CD8-positive, alpha-beta memory T cell (primary cell): ENCODE results near the gene SSBP3. TPM values are rescaled to one million over a fixed set of nuclear protein-coding genes. Genes with fewer than 3 reads are reported as not detected.
"Not testable (repeated sequence)": the region's sequence is repeated elsewhere in the genome, so short reads cannot be mapped to it uniquely, and the experiment has no call there.

Experiments
- CTCF ChIA-PET: fragments of 350-600 bp; sonication (Branson Sonifier 250); formaldehyde crosslinking; loops from one replicate; lab custom pipeline; 2021; ENCODE audit warnings: antibody characterized with exemption; lab: Charles Lee
- POLR2A ChIA-PET: fragments of 350-600 bp; sonication (Branson Sonifier 250); formaldehyde crosslinking; loops from one replicate; lab custom pipeline; 2021; ENCODE audit warnings: antibody characterized with exemption; lab: Charles Lee
- DNase-seq, 5 donors: peaks; one replicate each; pipeline versions ENCODE4 v3.0.0 to v3.0.0-alpha.2; 2020 to 2022; ENCODE audit warnings: mixed read lengths in 1 of 5
- H3K27ac ChIP-seq: one replicate; pipeline ENCODE4 v1.7.0; 2013; ENCODE audit warnings: low read depth, mild to moderate bottlenecking, low read length, moderate library complexity
- H3K27me3 ChIP-seq: 2 replicates; pipeline ENCODE4 v1.7.0; 2013; ENCODE audit warnings: low read length, mild to moderate bottlenecking; ENCODE audit not compliant: insufficient read depth, poor library complexity, severe bottlenecking
- H3K36me3 ChIP-seq: 2 replicates; pipeline ENCODE4 v1.7.0; 2013; ENCODE audit warnings: mild to moderate bottlenecking, low read length, moderate library complexity; ENCODE audit not compliant: insufficient read depth
- H3K4me1 ChIP-seq: 2 replicates; pipeline ENCODE4 v1.7.0; 2013; ENCODE audit warnings: mild to moderate bottlenecking, low read length, moderate library complexity; ENCODE audit not compliant: insufficient read depth
- H3K4me3 ChIP-seq: 2 replicates; pipeline ENCODE4 v1.7.0; 2013; ENCODE audit warnings: mild to moderate bottlenecking, low read length
- H3K9me3 ChIP-seq: 2 replicates; pipeline ENCODE4 v1.7.0; 2013; ENCODE audit warnings: mild to moderate bottlenecking, low read length
- H3K27ac Mint-ChIP-seq, 8 donors: one replicate each; pipeline ENCODE4 v1.8.0; 2020 to 2021; ENCODE audit warnings: mixed read lengths in 8 of 8, mild to moderate bottlenecking in 6 of 8, inconsistent platforms in 3 of 8, moderate library complexity in 3 of 8
- H3K27me3 Mint-ChIP-seq, 2 donors: one replicate each; pipeline ENCODE4 v1.8.0; 2020 to 2021; ENCODE audit warnings: mixed read lengths in 2 of 2, mild to moderate bottlenecking in 1 of 2, moderate library complexity in 1 of 2
- H3K36me3 Mint-ChIP-seq, 3 donors: one replicate each; pipeline ENCODE4 v1.8.0; 2020 to 2021; ENCODE audit warnings: mixed read lengths in 3 of 3, inconsistent platforms in 1 of 3, mild to moderate bottlenecking in 1 of 3
- H3K4me1 Mint-ChIP-seq, 3 donors: one replicate each; pipeline ENCODE4 v1.8.0; 2020 to 2021; ENCODE audit warnings: mixed read lengths in 3 of 3, inconsistent platforms in 1 of 3, mild to moderate bottlenecking in 1 of 3
- H3K4me3 Mint-ChIP-seq, 7 donors: one replicate each; pipeline ENCODE4 v1.8.0; 2020 to 2021; ENCODE audit warnings: mixed read lengths in 7 of 7, mild to moderate bottlenecking in 6 of 7, moderate library complexity in 4 of 7, inconsistent platforms in 2 of 7
- H3K9me3 Mint-ChIP-seq, 5 donors: one replicate each; pipeline ENCODE4 v1.8.0; 2020 to 2022; ENCODE audit warnings: mixed read lengths in 5 of 5, mild to moderate bottlenecking in 3 of 5, moderate library complexity in 2 of 5, inconsistent platforms in 1 of 5
- polyA plus RNA-seq: library from polyadenylated mRNA; unstranded; fragments of 300-500 nt; fragmentation: Illumina TruSeq; gene quantifications from one replicate; pipeline ENCODE4 v1.2.3, GENCODE V29; 2021
- total RNA-seq, 2 experiments: library from RNA; stranded (reverse); gene quantifications; one replicate each; pipeline ENCODE4 v1.2.3, GENCODE V29; 2021

SSBP3 gene
- total and polyA plus RNA-seq, 3 experiments from 2014 or later, result 17.6 to 52.7 (median 41.6) TPM

DNA sequence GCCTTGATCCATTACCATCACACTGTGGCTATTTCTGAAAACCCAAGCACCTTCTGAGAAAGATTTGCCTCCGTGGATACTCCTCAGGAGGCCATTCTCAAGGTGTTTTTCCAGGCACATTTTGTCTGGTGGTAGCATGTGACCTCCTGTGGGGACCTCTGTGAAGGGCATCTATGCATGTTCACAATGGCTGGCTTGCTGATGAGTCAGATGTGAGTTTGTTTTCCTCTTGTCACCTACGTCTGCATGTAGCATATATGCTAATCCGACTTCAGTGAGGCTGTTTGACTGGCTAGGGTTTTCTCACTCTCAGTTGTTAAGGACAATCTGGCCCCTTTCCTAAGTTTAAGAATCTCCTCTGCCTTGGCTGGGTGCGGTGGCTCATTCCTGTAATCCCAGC is 198.3 kb downstream of the SSBP3 start:
- H3K4me1 ChIP-seq, H3K27me3 ChIP-seq, H3K4me3 Mint-ChIP-seq, H3K4me3 ChIP-seq, H3K9me3 ChIP-seq, POLR2A ChIA-PET, H3K27ac Mint-ChIP-seq, H3K27me3 Mint-ChIP-seq, DNase-seq, CTCF ChIA-PET, H3K27ac ChIP-seq, H3K9me3 Mint-ChIP-seq: not testable (repeated sequence)
- peaks cover 56% of the 10 kb centered on the region for H3K36me3 ChIP-seq
- peaks cover 6 to 21% (median 8%) of the 10 kb centered on the region in 3 donors for H3K4me1 Mint-ChIP-seq
- peaks cover 11 to 83% (median 34%) of the 10 kb centered on the region in 3 donors for H3K36me3 Mint-ChIP-seq

DNA sequence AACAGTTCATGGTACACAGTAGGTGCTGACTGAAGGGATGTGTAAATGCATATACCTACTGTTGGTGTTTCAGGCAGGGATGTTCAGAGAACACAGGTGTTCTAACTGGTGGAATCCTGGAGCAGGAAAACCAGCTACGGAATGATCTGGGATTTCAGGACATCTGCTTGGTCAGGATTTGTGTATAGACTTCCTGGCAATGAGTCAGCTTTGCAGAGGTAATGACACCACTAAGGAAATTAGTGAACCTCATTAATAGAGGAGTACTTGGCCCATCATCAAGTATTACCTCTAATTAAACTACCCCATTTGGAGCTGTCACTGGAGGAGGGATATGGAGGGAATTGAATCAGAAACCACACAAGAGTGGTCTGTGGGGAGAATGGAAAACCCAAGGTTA is 198.9 kb downstream of the SSBP3 start:
- H3K36me3 Mint-ChIP-seq, result peaks cover 11 to 83% (median 34%) of the 10 kb centered on the region in 3 donors
- DNase-seq, result no peak
- H3K9me3 Mint-ChIP-seq, result no peaks in the 10 kb centered on the region
- H3K9me3 ChIP-seq, result no peaks in the 10 kb centered on the region
- H3K4me1 Mint-ChIP-seq, result peaks cover 12 to 27% (median 14%) of the 10 kb centered on the region in 3 donors
- no peak overlapping the region for H3K27ac ChIP-seq
- H3K4me1 ChIP-seq, result no peaks in the 10 kb centered on the region
- H3K4me3 Mint-ChIP-seq, result peak overlapping the region in 1 of 7 donors; percentile 50
- ChIA-PET CTCF (no interaction called here), POLR2A (no interaction called here)
- peaks cover 50% of the 10 kb centered on the region for H3K36me3 ChIP-seq
- H3K27ac Mint-ChIP-seq, result peak overlapping the region in 1 of 8 donors; percentile 61
- H3K4me3 ChIP-seq, result no peak overlapping the region
- H3K27me3 ChIP-seq, result no peaks in the 10 kb centered on the region
- no peaks in the 10 kb centered on the region for H3K27me3 Mint-ChIP-seq

DNA sequence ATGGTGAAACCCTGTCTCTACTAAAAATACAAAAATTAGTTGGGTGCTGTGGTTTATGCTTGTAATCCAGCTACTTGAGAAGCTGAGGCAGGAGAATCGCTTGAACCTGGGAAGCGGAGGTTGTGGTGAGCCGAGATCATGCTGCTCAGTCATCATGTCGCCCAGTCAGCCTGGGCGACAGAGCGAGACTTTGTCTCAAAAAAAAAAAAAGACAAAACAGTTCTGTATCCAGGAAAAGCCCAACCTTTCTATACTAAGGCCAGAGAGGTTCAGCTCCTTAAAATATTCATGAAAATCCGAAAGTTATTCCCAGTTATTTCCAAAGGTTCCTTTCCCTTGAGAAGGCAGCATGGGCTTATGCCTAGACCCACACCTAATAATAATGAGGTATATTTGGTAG is 202.0 kb downstream of the SSBP3 start:
- Histone ChIP-seq H3K4me3 (no peak overlapping the region), H3K4me1 (peaks cover 14% of the 10 kb centered on the region), H3K36me3 (peaks cover 23% of the 10 kb centered on the region), H3K9me3 (no peaks in the 10 kb centered on the region), H3K27ac (no peak overlapping the region), H3K27me3 (no peaks in the 10 kb centered on the region)
- Mint-ChIP-seq H3K4me1 (peaks cover 37 to 58% (median 38%) of the 10 kb centered on the region in 3 donors), H3K4me3 (no peak overlapping the region), H3K36me3 (peaks cover 5 to 68% (median 22%) of the 10 kb centered on the region in 3 donors), H3K27me3 (no peaks in the 10 kb centered on the region), H3K27ac (no peak overlapping the region), H3K9me3 (no peaks in the 10 kb centered on the region)
- CTCF ChIA-PET, result no interaction called here
- POLR2A ChIA-PET, result no interaction called here
- DNase-seq, result no peak

DNA sequence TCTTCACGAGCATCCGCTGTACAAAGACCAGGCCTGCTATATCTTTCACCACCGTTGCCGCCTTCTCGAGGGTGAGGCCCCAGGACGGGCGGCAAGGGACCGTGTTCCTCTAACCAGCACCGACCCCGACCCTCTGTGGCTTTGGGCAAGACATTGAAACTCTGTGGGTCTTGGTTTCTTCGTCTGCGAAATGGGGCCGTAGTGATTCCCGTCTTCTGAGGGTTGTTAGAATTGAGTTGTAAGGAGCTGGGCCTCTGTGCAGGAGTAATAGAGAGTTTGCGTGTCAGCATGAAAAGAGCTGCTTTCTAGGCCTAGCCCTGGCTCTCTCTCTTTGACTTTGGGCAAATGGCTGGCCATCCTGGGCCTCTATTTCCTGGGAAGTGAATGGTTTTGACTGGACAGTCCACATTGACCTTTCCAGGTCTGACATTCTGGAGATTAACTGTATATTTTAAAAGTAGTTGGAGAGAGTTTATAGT is 205.6 kb downstream of the SSBP3 start:
- peak overlapping the region; percentile 94 for H3K4me3 ChIP-seq
- ChIA-PET POLR2A (interaction anchor here (0.6 kb wide), 1 partner anchor 207 kb away, joined by 8 read pairs; no protein-coding TSS in a partner anchor), CTCF (interaction anchor here (1.2 to 2.4 kb wide), 4 partner anchors 10 to 288 kb away, joined by 3 to 13 read pairs (median 6); partner anchors contain the start of gene SSBP3)
- Mint-ChIP-seq H3K4me3 (peak overlapping the region; percentile 88 to 96 (median 93)), H3K27ac (peak overlapping the region; percentile 27 to 93 (median 92)), H3K27me3 (no peaks in the 10 kb centered on the region), H3K9me3 (no peaks in the 10 kb centered on the region), H3K4me1 (peaks cover 37 to 58% (median 39%) of the 10 kb centered on the region in 3 donors), H3K36me3 (peaks cover 0 to 44% (median 7%) of the 10 kb centered on the region in 3 donors)
- H3K36me3 ChIP-seq, result peaks cover 4% of the 10 kb centered on the region
- no peaks in the 10 kb centered on the region for H3K9me3 ChIP-seq
- no peak for DNase-seq
- peaks cover 19% of the 10 kb centered on the region for H3K4me1 ChIP-seq
- peak overlapping the region; percentile 75 for H3K27ac ChIP-seq
- no peaks in the 10 kb centered on the region for H3K27me3 ChIP-seq

DNA sequence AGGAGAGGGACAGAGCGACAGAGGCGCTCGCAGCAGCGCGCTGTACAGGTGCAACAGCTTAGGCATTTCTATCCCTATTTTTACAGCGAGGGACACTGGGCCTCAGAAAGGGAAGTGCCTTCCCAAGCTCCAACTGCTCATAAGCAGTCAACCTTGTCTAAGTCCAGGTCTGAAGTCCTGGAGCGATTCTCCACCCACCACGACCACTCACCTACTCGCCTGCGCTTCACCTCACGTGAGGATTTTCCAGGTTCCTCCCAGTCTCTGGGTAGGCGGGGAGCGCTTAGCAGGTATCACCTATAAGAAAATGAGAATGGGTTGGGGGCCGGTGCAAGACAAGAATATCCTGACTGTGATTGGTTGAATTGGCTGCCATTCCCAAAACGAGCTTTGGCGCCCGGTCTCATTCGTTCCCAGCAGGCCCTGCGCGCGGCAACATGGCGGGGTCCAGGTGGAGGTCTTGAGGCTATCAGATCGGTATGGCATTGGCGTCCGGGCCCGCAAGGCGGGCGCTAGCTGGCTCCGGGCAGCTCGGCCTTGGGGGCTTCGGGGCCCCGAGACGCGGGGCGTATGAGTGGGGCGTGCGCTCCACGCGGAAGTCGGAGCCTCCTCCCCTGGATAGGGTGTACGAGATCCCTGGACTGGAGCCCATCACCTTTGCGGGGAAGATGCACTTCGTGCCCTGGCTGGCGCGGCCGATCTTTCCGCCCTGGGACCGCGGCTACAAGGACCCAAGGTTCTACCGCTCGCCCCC is 206.3 kb downstream of the SSBP3 start, which contains the start of the genes CYB5RL and MRPL37:
Gene CYB5RL (minus strand): TSS at position 266 of the 754 bp plus-strand sequence. CDS start 4,414 bp downstream, outside the sequence.
Gene MRPL37 (plus strand): TSS at position 403 of the 754 bp plus-strand sequence. CDS start 77 bp downstream, at position 480.
- no peaks in the 10 kb centered on the region for H3K9me3 Mint-ChIP-seq
- DNase-seq, result peak; percentile 79 to 92 (median 89)
- H3K27me3 Mint-ChIP-seq, result no peaks in the 10 kb centered on the region
- peak within 1 kb of the TSS; percentile 27 to 93 (median 92) for H3K27ac Mint-ChIP-seq
- peaks cover 37 to 55% (median 38%) of the 10 kb centered on the region in 3 donors for H3K4me1 Mint-ChIP-seq
- Histone ChIP-seq H3K9me3 (no peaks in the 10 kb centered on the region), H3K36me3 (no peaks in the 10 kb centered on the region), H3K4me3 (peak within 1 kb of the TSS; percentile 94), H3K27me3 (no peaks in the 10 kb centered on the region), H3K4me1 (peaks cover 19% of the 10 kb centered on the region), H3K27ac (peak within 1 kb of the TSS; percentile 75)
- ChIA-PET CTCF (interaction anchor here (0.9 to 2.4 kb wide), 6 partner anchors 10 to 289 kb away, joined by 3 to 13 read pairs (median 3); partner anchors contain the start of gene SSBP3), POLR2A (interaction anchor here (1.1 kb wide), 1 partner anchor 206 kb away, joined by 4 read pairs; the partner anchor contains the start of gene SSBP3)
- H3K4me3 Mint-ChIP-seq, result peak within 1 kb of the TSS; percentile 88 to 96 (median 93)
- peaks cover 0 to 44% (median 1%) of the 10 kb centered on the region in 3 donors for H3K36me3 Mint-ChIP-seq

DNA sequence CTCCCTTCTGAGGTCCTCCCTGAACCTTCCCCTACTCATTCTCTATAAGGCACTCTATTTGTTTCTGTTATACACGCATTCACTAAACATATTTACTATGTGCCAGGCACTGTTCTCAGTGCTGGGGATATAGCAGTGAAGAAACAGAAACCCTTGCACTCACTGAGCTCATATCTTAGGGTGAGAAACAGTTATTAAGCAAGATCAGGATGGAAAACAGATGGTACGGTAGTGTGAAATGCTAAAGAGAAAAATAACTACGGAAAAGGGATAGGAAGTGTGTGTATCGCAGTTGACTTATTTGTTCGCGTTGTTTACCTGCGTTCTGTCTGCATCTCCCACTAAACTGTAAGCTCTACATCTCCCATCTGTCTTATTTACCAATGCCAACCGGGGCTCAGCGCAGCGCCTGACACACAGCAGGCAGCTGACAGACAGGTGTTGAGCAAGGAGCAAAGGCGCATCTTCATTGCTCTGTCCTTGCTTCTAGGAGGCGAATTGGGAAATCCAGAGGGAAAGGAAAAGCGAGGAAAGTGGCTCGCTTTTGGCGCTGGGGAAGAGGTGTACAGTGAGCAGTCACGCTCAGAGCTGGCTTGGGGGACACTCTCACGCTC is 206.9 kb downstream of the SSBP3 start:
- Histone ChIP-seq H3K4me1 (peaks cover 19% of the 10 kb centered on the region), H3K27me3 (no peaks in the 10 kb centered on the region), H3K27ac (peak overlapping the region; percentile 64), H3K4me3 (peak overlapping the region; percentile 94), H3K36me3 (no peaks in the 10 kb centered on the region), H3K9me3 (no peaks in the 10 kb centered on the region)
- POLR2A ChIA-PET, result interaction anchor here (1.1 kb wide), 1 partner anchor 207 kb away, joined by 4 read pairs; the partner anchor contains the start of gene SSBP3
- Mint-ChIP-seq H3K27me3 (no peaks in the 10 kb centered on the region), H3K9me3 (no peaks in the 10 kb centered on the region), H3K27ac (peak overlapping the region; percentile 27 to 93 (median 92)), H3K4me1 (peaks cover 37 to 52% (median 37%) of the 10 kb centered on the region in 3 donors), H3K36me3 (peaks cover 0 to 44% (median 3%) of the 10 kb centered on the region in 3 donors), H3K4me3 (peak overlapping the region; percentile 88 to 96 (median 93))
- no peak for DNase-seq
- CTCF ChIA-PET, result interaction anchor here (0.9 to 2.4 kb wide), 6 partner anchors 9 to 290 kb away, joined by 3 to 13 read pairs (median 3); partner anchors contain the start of gene SSBP3

DNA sequence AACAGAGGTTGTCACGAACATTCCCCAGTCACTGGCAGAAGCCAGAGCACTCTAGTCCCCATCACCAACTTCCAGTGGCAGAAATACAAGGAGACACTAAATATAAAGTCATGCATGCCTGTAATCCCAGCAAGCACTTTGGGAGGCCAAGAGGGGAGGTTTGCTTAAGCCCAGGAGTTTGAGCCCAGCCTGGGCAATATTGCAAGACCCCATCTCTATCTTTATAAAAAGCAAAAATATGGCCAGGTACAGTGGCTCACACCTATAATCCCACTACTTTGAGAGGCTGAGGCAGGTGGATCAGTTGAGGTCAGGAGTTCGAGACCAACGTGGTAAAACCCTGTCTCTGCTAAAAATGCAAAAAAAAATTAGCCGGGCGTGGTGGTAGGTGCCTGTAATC is 212.7 kb downstream of the SSBP3 start:
- Histone ChIP-seq H3K4me1 (no peaks in the 10 kb centered on the region), H3K4me3 (no peak overlapping the region), H3K27ac (no peak overlapping the region), H3K27me3 (no peaks in the 10 kb centered on the region), H3K36me3 (no peaks in the 10 kb centered on the region), H3K9me3 (no peaks in the 10 kb centered on the region)
- ChIA-PET CTCF (no interaction called here), POLR2A (no interaction called here)
- Mint-ChIP-seq H3K27me3 (no peaks in the 10 kb centered on the region), H3K4me3 (peak overlapping the region in 1 of 7 donors; percentile 8), H3K27ac (no peak overlapping the region), H3K9me3 (no peaks in the 10 kb centered on the region), H3K4me1 (no peaks in the 10 kb centered on the region), H3K36me3 (peaks cover 6 to 58% (median 11%) of the 10 kb centered on the region in 3 donors)
- DNase-seq, result no peak
